KOPT-K1 (cell line): ENCODE measurements around the gene XDH.

ENCODE experiments used
- H3K27ac ChIP-seq: fragments of 200-600 bp; sonication (generic); 2 replicates; pipeline ENCODE4 v1.5.1; 2016; ENCODE audit warnings: antibody characterized with exemption, mild to moderate bottlenecking, low read depth, low read length; ENCODE audit not compliant: poor library complexity, severe bottlenecking
- H3K36me3 ChIP-seq: fragments of 200-600 bp; sonication (generic); 2 replicates; pipeline ENCODE4 v1.5.1; 2017; ENCODE audit warnings: antibody characterized with exemption, mild to moderate bottlenecking, low read length, moderate library complexity; ENCODE audit not compliant: insufficient read depth
- H3K9me3 ChIP-seq: fragments of 200-600 bp; sonication (generic); 2 replicates; pipeline ENCODE4 v1.5.1; 2017; ENCODE audit warnings: antibody characterized with exemption, low read length, mild to moderate bottlenecking; ENCODE audit not compliant: insufficient read depth, poor library complexity, severe bottlenecking

The XDH gene

DNA sequence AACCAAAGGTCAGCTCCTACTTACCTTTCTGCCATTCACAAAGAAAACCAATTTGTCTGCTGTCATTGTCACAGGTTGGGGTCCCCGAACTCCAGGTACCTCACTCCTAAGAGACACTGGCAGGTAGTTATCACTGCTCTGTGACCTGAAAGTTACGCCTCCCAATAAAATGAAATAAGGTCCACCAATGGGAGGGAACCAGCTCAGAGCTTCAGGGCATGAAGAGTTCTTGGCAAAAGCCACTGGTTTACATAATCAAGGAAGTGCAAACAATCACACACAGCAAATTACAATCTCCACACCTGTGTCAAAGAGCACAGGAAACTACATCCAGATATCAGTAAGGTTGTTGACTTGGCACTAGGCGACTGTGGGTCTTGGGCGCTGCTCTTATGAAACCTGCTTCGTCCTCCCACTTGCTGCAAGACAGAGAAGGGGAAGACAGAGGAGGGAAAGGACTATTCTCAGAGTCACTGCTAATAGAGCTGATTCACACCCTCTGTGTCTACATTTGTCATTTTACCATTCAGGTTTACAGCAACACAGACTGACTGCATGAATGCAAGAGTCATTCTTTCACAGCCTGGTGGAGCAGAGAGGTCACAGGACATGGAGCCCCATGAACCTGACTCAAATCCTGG is at the start of gene XDH:
TSS of gene XDH (minus strand) at position 142 of the 641 bp plus-strand sequence. CDS start at position 66, 76 bp downstream.
- H3K9me3 ChIP-seq, result peaks cover 14% of the 10 kb centered on the region
- H3K27ac ChIP-seq, result no peak within 1 kb of the TSS
- no peaks in the 10 kb centered on the region for H3K36me3 ChIP-seq

DNA sequence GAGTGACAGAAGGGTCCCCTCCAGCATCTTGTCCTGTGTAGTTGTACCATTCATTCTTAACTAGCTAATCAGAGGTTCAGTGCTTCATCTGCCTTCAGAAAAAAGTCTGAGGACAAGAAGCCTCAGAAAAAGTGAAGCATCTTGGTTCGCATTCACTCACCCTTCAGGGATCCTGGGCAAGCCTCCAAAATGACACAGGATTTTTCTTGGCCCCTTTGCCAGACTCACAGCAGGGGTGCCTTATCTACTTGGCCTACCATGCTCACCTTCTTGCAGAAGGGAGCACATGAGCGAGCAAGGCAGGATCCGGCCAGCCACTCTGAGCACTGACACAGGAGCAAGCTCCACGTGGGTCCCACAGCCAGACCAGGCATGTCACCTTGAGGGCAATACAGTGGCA is 43.1 kb upstream of the XDH start:
- Histone ChIP-seq H3K27ac (no peak overlapping the region), H3K9me3 (no peaks in the 10 kb centered on the region), H3K36me3 (no peaks in the 10 kb centered on the region)

DNA sequence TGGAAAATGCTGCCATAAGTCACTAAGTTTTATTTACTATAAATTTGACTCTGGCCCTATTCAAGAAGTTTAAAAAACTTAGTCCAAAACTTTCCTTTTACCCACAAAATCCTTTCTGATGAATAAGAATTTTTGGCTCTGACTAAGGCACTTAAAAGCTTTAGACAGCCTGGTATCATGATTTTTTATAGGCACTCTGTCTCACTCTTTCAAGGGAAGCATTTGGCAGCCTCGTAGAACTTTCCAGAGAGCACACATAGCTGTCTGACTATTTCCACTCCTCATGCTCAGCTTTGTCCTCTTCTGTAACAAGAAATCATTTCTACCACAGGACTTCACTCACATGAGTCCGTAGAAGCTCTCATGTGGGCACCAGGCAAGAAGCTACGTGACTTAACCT is 32.3 kb upstream of the XDH start:
- Histone ChIP-seq H3K9me3 (peaks cover 6% of the 10 kb centered on the region), H3K27ac (no peak overlapping the region), H3K36me3 (no peaks in the 10 kb centered on the region)

DNA sequence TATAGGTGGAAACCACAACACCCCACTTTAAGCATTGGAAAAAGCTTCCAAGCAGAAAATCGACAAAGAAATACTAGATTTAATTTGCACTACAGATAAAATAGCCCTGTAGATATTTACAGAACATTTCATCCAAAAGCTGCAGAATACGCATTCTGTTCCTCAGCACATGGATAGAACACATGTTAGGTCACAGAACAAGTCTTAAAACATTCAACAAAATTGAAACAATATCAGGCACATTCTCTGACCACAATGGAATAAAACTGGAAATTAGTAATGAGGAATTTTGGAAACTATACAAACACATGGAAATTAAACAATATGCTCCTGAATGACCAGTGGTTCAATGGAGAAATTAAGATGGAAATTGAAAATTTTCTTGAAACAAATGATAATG is 27.8 kb upstream of the XDH start:
- H3K9me3 ChIP-seq, result no peaks in the 10 kb centered on the region
- H3K36me3 ChIP-seq, result no peaks in the 10 kb centered on the region
- H3K27ac ChIP-seq, result no peak overlapping the region

DNA sequence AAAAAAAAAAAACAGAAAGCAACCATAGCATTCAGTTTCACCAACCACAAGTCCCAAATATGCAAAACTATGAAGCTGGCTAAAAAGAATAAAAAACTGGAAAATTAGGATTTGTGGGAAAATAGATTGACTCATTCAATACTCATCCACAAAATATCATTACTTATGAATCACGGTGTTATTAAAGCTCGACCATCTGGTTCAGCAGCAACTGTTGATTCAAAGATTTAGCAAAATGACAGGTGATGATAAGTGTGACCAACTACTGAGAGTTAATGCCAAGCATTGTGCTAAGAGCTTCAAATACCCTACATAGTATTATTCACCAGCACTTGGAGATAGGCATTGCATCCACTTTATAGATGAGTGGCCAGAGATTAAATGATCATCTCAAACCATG is 26.2 kb upstream of the XDH start:
- H3K27ac ChIP-seq, result no peak overlapping the region
- no peaks in the 10 kb centered on the region for H3K36me3 ChIP-seq
- H3K9me3 ChIP-seq, result no peaks in the 10 kb centered on the region

DNA sequence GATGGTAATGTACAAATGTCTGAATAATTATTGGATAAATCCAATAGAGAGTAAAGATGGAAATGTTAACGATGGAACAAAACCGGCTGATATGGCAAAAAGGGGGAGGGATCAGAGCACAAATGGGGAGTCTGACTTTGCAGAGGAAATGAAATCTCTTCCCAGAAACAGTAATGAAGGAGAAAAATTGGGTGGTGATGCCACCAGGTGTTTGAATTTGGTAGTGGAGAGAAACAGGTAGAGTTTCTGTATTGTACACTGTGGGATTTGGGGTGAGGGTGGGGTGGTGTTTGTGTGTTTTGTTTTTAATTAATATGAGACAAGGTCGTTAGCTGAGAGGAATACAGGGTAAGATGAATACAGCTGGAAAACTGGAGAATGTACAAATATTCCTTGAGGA is 20.4 kb upstream of the XDH start:
- Histone ChIP-seq H3K27ac (no peak overlapping the region), H3K9me3 (no peaks in the 10 kb centered on the region), H3K36me3 (no peaks in the 10 kb centered on the region)

DNA sequence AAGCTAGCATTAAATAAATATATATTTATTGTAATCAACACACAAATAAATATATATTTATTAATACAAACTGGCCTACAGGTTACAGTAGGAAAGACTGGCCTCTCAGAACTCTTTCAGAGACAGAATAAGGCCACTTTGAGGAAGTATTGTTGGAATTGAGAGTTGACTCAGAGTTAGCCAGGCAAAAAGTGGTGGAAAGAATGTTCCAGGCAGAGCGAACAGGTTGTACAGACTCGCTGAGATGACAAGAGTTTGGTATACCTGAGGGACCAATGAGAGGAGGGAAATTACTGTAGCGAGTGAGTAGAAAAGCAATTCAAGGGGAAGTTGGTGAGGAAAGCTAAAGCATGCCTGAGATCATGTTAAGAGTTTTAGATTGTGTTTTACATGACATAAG is 19.0 kb upstream of the XDH start:
- Histone ChIP-seq H3K36me3 (no peaks in the 10 kb centered on the region), H3K9me3 (no peaks in the 10 kb centered on the region), H3K27ac (no peak overlapping the region)

DNA sequence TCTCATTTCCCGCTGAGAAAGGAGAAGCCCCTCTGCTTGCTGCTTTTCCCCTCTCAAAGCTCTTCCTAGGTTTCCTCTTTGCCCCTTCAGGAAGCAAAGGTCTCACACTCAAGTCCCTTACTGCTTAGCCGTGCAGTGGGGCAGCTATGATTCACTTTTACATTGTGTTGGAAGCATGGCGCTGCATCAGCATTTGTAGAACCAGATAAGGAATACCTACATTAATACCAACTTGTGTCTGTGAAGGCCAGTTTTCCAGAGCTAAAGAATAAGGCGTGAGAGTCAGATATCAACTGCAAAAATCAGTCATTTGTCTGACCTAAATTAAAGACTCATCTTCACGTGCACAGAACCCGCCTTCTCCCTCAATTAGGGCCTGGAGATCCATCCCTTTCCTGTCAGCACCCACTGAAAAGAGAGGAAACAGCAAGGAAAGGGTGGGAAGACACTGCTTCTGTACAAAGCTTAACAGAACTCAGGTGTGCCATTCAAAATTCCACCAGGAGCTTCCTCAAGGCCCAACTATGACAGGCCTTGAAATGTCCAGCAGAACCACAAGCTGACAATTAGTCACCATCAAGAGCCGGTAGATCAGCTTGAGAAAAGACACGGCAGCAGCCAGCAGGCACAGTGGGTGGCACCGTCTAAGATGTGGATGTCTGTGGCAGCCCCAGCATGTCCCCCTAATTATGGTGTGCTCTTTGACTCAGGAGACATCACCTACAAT is 16.1 kb upstream of the XDH start:
- Histone ChIP-seq H3K36me3 (no peaks in the 10 kb centered on the region), H3K27ac (no peak overlapping the region)

DNA sequence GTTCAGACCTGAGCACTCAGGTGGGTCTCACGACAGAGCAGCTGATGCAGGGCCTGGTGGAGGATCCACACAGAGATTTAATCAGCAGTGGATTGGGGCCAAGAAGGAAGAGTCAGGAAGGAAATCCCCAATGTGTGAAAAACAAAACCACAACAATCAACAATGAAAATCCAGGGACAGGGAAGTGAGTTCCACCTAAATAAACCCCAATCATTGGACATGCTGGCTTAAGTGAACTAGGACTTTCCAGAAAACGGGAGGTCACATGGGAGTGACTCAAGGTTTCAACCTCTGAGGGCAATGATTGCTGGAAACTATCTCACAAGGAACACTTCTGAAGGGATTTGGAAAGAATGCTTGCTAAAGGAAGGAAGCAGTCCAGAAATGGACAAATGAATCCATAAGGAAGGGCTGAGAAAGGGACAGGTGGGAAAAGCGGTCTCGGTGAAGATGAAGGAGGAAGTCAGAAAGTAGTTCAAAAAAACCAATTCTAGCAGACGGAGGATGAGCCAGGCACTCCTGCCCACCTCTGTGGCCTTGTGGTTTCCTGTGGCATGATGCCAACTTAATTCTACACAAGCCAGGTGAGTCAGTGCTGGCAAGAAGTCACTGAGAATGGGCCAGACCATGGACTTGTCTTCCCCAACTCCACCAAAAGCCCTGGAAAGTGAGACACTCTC is 15.4 kb upstream of the XDH start:
- Histone ChIP-seq H3K27ac (no peak overlapping the region), H3K9me3 (no peaks in the 10 kb centered on the region), H3K36me3 (no peaks in the 10 kb centered on the region)

More for the DNA sequence above, 16.1 kb upstream of the XDH start:
- no peaks in the 10 kb centered on the region for H3K9me3 ChIP-seq

DNA sequence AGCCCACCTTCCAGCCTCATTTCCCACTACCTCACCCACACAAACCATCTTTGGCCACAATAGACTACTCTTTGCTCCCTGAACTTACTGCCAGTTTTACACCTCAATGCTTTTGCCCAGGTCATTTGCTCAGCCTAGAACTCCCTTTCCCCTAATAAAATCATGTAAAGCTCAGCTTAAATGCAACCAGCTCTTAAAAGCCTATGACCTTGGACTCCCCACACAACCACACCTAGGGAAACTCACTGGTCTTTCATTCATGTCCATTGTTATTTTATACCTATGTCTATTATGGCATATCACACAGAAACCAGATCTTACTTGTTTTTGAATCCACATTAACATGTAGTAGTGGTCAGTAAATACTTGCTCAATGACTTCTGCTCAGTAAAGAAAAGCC is 14.5 kb upstream of the XDH start:
- Histone ChIP-seq H3K27ac (no peak overlapping the region), H3K36me3 (no peaks in the 10 kb centered on the region), H3K9me3 (no peaks in the 10 kb centered on the region)

DNA sequence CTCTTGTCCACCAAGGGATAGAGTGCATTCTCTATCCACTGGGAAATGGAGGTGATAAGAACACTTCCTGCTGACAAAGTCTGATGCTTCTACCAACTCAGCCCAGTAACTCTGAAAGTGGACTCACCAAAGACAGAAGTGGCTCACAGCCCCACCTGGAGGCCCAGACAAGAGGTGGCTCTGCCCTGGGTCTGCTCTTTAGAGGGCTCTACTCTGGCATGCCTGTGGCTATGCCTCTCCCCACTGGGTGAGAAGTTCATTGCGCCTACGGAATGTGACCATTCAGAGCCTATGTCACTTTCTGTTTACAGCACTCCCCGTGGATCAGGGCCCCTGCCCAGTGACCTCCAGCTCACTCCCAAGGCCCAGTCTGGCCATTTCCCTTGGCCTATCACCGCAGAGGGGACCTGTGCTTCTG is 13.5 kb upstream of the XDH start:
- no peaks in the 10 kb centered on the region for H3K9me3 ChIP-seq
- no peaks in the 10 kb centered on the region for H3K36me3 ChIP-seq
- H3K27ac ChIP-seq, result no peak overlapping the region

DNA sequence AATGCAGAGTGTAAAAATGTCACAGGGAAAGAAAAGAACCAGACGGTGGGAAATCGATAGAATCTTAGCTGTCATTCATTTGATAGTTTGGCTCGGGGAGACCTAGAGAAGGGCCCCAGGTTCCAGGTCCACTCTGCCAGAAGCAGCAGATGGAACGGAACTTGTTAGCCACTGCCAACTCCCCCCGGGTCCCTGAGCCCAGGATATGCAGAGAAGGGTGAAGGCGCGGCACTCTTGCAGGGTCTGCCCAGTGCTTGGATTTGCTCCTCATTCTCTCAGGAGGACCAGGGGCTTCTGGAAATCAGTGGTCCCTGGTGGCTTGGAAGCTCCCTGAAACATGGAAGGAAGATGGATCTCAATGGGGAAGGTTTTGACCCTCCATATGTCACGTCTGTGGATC is 11.6 kb upstream of the XDH start:
- no peaks in the 10 kb centered on the region for H3K9me3 ChIP-seq
- H3K36me3 ChIP-seq, result no peaks in the 10 kb centered on the region
- no peak overlapping the region for H3K27ac ChIP-seq

DNA sequence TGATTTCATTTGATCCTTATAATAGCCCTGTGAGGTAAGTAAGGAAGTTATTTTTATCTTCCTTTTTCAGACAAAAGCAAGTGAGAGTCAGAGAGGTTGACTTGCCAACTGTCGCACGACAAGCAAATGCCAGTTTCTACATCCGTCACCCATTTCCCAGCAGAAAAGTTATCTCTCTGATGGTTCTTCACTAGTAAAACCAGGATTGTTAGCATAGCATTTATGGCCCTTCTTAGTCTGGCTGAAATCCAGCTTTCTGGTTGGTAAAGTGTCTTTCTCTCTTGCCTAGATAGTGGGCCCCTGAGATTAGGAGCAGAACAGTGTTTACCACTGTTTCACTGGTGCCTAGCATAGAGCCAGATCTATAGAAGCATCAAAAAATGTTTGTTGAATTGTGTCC is 7.1 kb upstream of the XDH start:
- Histone ChIP-seq H3K36me3 (no peaks in the 10 kb centered on the region), H3K9me3 (peaks cover 20% of the 10 kb centered on the region), H3K27ac (no peak overlapping the region)

DNA sequence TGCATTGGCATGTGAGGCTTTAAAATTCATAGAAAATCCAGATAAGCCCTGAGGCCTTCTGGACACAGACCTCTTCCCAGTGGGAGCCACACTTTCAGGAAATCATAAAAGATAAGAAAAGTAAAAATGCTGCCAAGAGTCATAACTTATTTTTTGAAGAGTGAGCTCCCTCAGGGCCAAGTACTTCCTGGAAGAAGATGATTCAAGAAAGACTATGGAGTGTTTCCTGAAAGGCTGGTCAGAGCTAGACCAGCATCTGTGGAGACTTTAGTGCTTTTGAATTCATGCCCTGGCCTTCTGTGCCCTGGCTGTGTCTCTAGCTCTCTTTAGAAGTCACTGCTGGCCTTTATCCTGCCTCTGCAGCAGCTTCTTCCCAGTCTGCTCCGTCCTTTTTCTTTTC is 6.4 kb upstream of the XDH start:
- Histone ChIP-seq H3K36me3 (no peaks in the 10 kb centered on the region), H3K9me3 (peaks cover 20% of the 10 kb centered on the region), H3K27ac (no peak overlapping the region)

DNA sequence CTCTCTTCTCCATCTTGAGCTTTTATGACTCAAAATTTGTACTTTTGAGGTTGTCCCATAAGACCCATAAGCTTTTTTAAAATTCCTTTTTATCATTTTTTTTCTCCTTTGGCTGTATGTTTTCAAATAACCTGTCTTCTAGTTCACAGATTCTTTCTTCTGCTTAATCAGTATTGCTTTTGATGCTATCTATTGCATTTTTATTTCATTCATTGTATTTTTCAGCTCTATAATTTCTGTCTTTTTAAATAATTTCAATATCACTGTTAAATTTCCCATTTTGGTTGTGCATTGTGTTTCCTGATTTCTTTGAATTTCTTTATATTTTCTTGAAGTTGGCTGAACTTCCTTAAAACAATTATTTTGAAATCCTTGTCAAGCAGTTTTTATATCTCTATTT is 4.8 kb upstream of the XDH start:
- Histone ChIP-seq H3K9me3 (peaks cover 20% of the 10 kb centered on the region), H3K27ac (no peak overlapping the region), H3K36me3 (no peaks in the 10 kb centered on the region)

DNA sequence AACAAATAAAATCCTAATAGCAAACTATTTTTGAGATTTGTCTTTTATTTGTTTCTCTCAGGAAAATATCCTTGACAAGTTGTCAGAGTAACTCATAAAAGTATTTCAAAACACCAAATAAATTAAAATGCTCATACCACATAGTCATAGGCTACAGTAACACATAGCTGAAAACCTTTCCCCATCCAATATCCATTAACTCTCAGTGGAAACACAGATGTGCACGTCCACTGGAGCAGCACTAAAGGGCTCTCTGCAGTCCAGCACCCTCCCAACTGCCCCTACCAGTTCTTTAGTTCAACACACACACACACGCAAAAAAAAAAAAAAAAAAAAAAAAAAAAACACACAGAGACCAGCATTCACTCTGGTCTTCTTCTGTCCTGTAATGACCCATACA is 879 bp upstream of the XDH start:
- no peak overlapping the region for H3K27ac ChIP-seq
- peaks cover 20% of the 10 kb centered on the region for H3K9me3 ChIP-seq

More for the DNA sequence above, 879 bp upstream of the XDH start:
- no peaks in the 10 kb centered on the region for H3K36me3 ChIP-seq
